ENCODE measurements around the gene SYT1.

GRCh38 chr12:79124385-79124784 lies 259.8 kb downstream of the SYT1 start:
- TF ChIP-seq, protein P1, sequence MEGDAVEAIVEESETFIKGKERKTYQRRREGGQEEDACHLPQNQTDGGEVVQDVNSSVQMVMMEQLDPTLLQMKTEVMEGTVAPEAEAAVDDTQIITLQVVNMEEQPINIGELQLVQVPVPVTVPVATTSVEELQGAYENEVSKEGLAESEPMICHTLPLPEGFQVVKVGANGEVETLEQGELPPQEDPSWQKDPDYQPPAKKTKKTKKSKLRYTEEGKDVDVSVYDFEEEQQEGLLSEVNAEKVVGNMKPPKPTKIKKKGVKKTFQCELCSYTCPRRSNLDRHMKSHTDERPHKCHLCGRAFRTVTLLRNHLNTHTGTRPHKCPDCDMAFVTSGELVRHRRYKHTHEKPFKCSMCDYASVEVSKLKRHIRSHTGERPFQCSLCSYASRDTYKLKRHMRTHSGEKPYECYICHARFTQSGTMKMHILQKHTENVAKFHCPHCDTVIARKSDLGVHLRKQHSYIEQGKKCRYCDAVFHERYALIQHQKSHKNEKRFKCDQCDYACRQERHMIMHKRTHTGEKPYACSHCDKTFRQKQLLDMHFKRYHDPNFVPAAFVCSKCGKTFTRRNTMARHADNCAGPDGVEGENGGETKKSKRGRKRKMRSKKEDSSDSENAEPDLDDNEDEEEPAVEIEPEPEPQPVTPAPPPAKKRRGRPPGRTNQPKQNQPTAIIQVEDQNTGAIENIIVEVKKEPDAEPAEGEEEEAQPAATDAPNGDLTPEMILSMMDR (IDR thresholded peaks at IDR 0.05; ENCODE audit: insufficient read depth, low read length), result no peak
- TF ChIP-seq POLR2AphosphoS5 (IDR thresholded peaks at IDR 0.05; ENCODE audit: low read depth) (no peak), SPI1 (IDR thresholded peaks at IDR 0.05; ENCODE audit: borderline replicate concordance, low read depth) (no peak), GABPA (IDR thresholded peaks at IDR 0.05; ENCODE audit: low read depth) (no peak)
- TF ChIP-seq, protein P2, sequence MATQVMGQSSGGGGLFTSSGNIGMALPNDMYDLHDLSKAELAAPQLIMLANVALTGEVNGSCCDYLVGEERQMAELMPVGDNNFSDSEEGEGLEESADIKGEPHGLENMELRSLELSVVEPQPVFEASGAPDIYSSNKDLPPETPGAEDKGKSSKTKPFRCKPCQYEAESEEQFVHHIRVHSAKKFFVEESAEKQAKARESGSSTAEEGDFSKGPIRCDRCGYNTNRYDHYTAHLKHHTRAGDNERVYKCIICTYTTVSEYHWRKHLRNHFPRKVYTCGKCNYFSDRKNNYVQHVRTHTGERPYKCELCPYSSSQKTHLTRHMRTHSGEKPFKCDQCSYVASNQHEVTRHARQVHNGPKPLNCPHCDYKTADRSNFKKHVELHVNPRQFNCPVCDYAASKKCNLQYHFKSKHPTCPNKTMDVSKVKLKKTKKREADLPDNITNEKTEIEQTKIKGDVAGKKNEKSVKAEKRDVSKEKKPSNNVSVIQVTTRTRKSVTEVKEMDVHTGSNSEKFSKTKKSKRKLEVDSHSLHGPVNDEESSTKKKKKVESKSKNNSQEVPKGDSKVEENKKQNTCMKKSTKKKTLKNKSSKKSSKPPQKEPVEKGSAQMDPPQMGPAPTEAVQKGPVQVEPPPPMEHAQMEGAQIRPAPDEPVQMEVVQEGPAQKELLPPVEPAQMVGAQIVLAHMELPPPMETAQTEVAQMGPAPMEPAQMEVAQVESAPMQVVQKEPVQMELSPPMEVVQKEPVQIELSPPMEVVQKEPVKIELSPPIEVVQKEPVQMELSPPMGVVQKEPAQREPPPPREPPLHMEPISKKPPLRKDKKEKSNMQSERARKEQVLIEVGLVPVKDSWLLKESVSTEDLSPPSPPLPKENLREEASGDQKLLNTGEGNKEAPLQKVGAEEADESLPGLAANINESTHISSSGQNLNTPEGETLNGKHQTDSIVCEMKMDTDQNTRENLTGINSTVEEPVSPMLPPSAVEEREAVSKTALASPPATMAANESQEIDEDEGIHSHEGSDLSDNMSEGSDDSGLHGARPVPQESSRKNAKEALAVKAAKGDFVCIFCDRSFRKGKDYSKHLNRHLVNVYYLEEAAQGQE (IDR thresholded peaks at IDR 0.05; ENCODE audit: insufficient replicate concordance, low read depth), result no peak
